Kidney (tissue), 14 donors: ENCODE results near the gene GSTA5. TPM values are rescaled to one million over a fixed set of nuclear protein-coding genes. Genes with fewer than 3 reads are reported as not detected.
"Not testable (repeated sequence)": the region's sequence is repeated elsewhere in the genome, so short reads cannot be mapped to it uniquely, and the experiment has no call there.

Experiments
- DNase-seq, 5 donors: peaks; one replicate each; pipeline ENCODE4 v3.0.0-alpha.2; 2013 to 2020
- FAIRE-seq: peaks from 2 replicates; lab custom pipeline; 2012; peaks lifted over from hg19 to GRCh38; lab: Jason Lieb, UNC
- H3K27ac ChIP-seq, 2 donors: one replicate each; pipeline ENCODE4 v1.7.0; 2013; ENCODE audit warnings: low read depth in 2 of 2, low read length in 2 of 2, inconsistent platforms in 1 of 2
- H3K27me3 ChIP-seq: one replicate; pipeline ENCODE4 v1.7.1; 2013; ENCODE audit warnings: low read length, inconsistent platforms; ENCODE audit not compliant: control insufficient read depth, insufficient read depth
- H3K36me3 ChIP-seq, 3 donors: one replicate each; pipeline versions ENCODE4 v1.7.0 to v1.7.1; 2013; ENCODE audit warnings: low read length in 3 of 3, control low read depth in 1 of 3, inconsistent platforms in 1 of 3; ENCODE audit not compliant: insufficient read depth in 3 of 3, control insufficient read depth in 2 of 3
- H3K4me1 ChIP-seq, 3 donors: one replicate each; pipeline versions ENCODE4 v1.7.0 to v1.7.1; 2013; ENCODE audit warnings: low read length in 3 of 3, inconsistent platforms in 1 of 3, low read depth in 1 of 3; ENCODE audit not compliant: control insufficient read depth in 2 of 3, insufficient read depth in 2 of 3
- H3K4me3 ChIP-seq, 3 donors: one replicate each; pipeline versions ENCODE4 v1.7.0 to v1.8.1; 2013; ENCODE audit warnings: low read length in 3 of 3, control low read depth in 1 of 3, inconsistent platforms in 1 of 3
- H3K9ac ChIP-seq, 3 donors: one replicate each; pipeline versions ENCODE4 v1.7.0 to v1.7.1; 2013; ENCODE audit warnings: low read length in 3 of 3, control low read depth in 1 of 3, inconsistent platforms in 1 of 3
- H3K9me3 ChIP-seq, 3 donors: one replicate each; pipeline versions ENCODE4 v1.7.0 to v1.7.1; 2013; ENCODE audit warnings: low read length in 3 of 3, control low read depth in 1 of 3, inconsistent platforms in 1 of 3; ENCODE audit not compliant: control insufficient read depth in 2 of 3, insufficient read depth in 1 of 3
- CTCF ChIP-seq: IDR thresholded peaks from 3 replicates; pipeline ENCODE4 v1.5.1; 2012; ENCODE audit warnings: mild to moderate bottlenecking, moderate library complexity, borderline replicate concordance; ENCODE audit not compliant: insufficient read depth; ENCODE audit errors: extremely low read depth
- intact Hi-C: fragments of 100-400 bp; cut with DNase I; formaldehyde crosslinking; loops from one replicate; pipeline ENCODE4 v1.11.1; 2022
- polyA plus RNA-seq: library from polyadenylated mRNA; stranded (reverse); fragments of 350-450 nt; fragmentation: Illumina TruSeq; extraction: RNeasy Lipid Tissue Mini Kit (QIAGEN cat#74804); gene quantifications from one replicate; pipeline ENCODE4 v1.2.3, GENCODE V29; 2014; ENCODE audit warnings: low read depth, low replicate concordance; ENCODE audit not compliant: insufficient read depth
- total RNA-seq: library from RNA; stranded (reverse); fragmentation: NEBNext Ultra II Directional; extraction: Animal tissue kit (Norgen Biotek cat#: 25700); gene quantifications from one replicate; pipeline ENCODE4 v1.2.1, GENCODE V29; 2021
- donor health status: control.
- donor health status: control.
- donor health status: control.
- donor health status: control.
- donor health status: control.
- donor health status: DM: yes; HTN: yes; CAD: no.
- donor health status: Normal renal cell carcinoma (clear cell type).

GSTA5 gene
- total and polyA plus RNA-seq, 2 donors from 2014 or later: not detected

GRCh38 chr6:52790861-52791260 is 49.8 kb downstream of the GSTA5 start:
- FAIRE-seq: no peak
- no peak for DNase-seq
- no peaks in the 10 kb centered on the region for H3K4me1 ChIP-seq
- H3K27me3 ChIP-seq: no peaks in the 10 kb centered on the region
- intact Hi-C loops: no loop called here
- H3K4me3 ChIP-seq: no peak overlapping the region
- H3K9me3 ChIP-seq: no peaks in the 10 kb centered on the region
- TF ChIP-seq CTCF: no peak
- no peak overlapping the region for H3K9ac ChIP-seq
- H3K36me3 ChIP-seq: peaks cover 0 to 14% (median 9%) of the 10 kb centered on the region in 3 donors
- H3K27ac ChIP-seq: no peak overlapping the region

DNA sequence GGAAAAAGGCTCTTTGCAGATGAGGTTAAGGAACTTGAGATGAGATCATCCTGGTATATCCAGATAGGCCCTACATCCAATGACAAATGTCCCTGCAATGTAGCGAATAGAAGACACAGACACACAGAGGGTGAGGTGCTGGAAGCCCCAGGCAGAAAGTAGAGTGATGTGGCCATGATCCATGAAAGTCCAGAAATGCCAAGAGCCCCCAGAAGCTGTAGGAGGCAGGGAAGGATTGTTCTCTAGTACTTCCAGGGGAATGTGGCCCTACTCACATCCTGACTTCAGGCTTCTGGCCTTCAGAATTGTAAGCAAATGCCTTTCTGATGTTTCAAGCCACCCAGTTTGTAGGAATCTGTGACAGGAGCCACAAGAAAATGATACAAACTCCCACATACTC is 51.0 kb downstream of the GSTA5 start:
- H3K36me3 ChIP-seq, H3K9me3 ChIP-seq, H3K9ac ChIP-seq, H3K4me1 ChIP-seq, intact Hi-C loops, H3K27me3 ChIP-seq, H3K4me3 ChIP-seq, FAIRE-seq, H3K27ac ChIP-seq: not testable (repeated sequence)
- peak in 3 of 5 donors; percentile 11 to 57 (median 56) for DNase-seq

DNA sequence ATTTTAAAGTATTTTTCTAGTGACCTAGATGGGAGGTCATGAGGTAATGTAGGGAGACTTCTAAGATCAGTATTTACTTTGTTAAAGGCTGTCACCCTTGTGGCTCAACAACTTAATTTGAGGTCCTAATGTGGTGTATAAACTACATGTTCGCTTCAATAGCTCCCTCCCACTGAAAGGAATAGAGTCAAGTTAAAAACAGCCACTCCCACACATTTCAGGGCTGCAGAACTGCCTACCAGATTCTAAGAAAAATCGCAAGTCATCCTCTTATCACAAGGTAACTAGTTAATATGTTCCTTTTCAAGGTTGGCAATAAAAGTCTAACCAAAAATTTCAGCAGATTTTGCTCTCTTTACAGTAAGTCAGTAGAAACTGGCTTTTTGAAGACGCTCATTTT is 52.1 kb downstream of the GSTA5 start:
- no peak for TF ChIP-seq CTCF
- intact Hi-C loops: no loop called here
- FAIRE-seq (no peak), DNase-seq (peak in 2 of 5 donors; percentile 60 to 73)
- H3K4me3 ChIP-seq: no peak overlapping the region
- no peaks in the 10 kb centered on the region for H3K27me3 ChIP-seq
- H3K9me3 ChIP-seq: no peaks in the 10 kb centered on the region
- H3K9ac ChIP-seq: no peak overlapping the region
- no peak overlapping the region for H3K27ac ChIP-seq
- H3K36me3 ChIP-seq: peaks cover 0 to 6% (median 5%) of the 10 kb centered on the region in 3 donors
- H3K4me1 ChIP-seq: no peaks in the 10 kb centered on the region

GRCh38 chr6:52787917-52788316 is 52.7 kb downstream of the GSTA5 start:
- no peaks in the 10 kb centered on the region for H3K27me3 ChIP-seq
- DNase-seq: no peak
- no peak for FAIRE-seq

More at GRCh38 chr6:52787917-52788316, 52.7 kb downstream of the GSTA5 start:
- intact Hi-C loops: no loop called here
- TF ChIP-seq CTCF: no peak
- no peak overlapping the region for H3K9ac ChIP-seq
- H3K4me1 ChIP-seq: no peaks in the 10 kb centered on the region
- no peak overlapping the region for H3K4me3 ChIP-seq
- H3K27ac ChIP-seq: no peak overlapping the region
- no peaks in the 10 kb centered on the region for H3K9me3 ChIP-seq
- H3K36me3 ChIP-seq: peaks cover 0 to 1% (median 0%) of the 10 kb centered on the region in 3 donors
